HepG2 (cell line): ENCODE measurements around the gene TCF20.

Source experiments
- CEBPB ChIP-seq: IDR thresholded peaks from 2 replicates; pipeline ENCODE4 v1.6.1; 2011; ENCODE audit warnings: low read depth, low read length, improper control_type of control experiment, borderline replicate concordance
- EP300 ChIP-seq, 3 experiments: sonication (generic) in 1 of 3; formaldehyde crosslinking in 1 of 3; IDR thresholded peaks; 2 replicates each; pipeline versions ENCODE4 v1.5.1 to v1.6.1; 2011 to 2020; ENCODE audit warnings: low read depth in 2 of 3, low read length in 2 of 3, borderline replicate concordance in 1 of 3, improper control_type of control experiment in 1 of 3, mild to moderate bottlenecking in 1 of 3, missing genetic modification reagents in 1 of 3, moderate library complexity in 1 of 3
- NFYB ChIP-seq: sonication (generic); formaldehyde crosslinking; IDR thresholded peaks from 2 replicates; pipeline ENCODE4 v1.4.0; 2020; ENCODE audit warnings: missing genetic modification reagents
- PAX8 ChIP-seq: sonication (generic); formaldehyde crosslinking; IDR thresholded peaks from 2 replicates; pipeline ENCODE4 v1.8.0; 2022; ENCODE audit warnings: mild to moderate bottlenecking, missing genetic modification reagents, borderline replicate concordance
- SIX1 ChIP-seq: sonication (generic); formaldehyde crosslinking; IDR thresholded peaks from 2 replicates; pipeline ENCODE4 v1.4.0; 2020; ENCODE audit warnings: missing genetic modification reagents, borderline replicate concordance
- THAP11 ChIP-seq: IDR thresholded peaks from 2 replicates; pipeline ENCODE4 v1.6.1; 2016; ENCODE audit warnings: missing biosample characterization, missing genetic modification reagents
- ZNF12 ChIP-seq: sonication (generic); formaldehyde crosslinking; IDR thresholded peaks from 2 replicates; pipeline ENCODE4 v1.5.0; 2020; ENCODE audit warnings: missing genetic modification reagents
- TF ChIP-seq, protein P1 (sequence below): sonication (generic); formaldehyde crosslinking; IDR thresholded peaks from 2 replicates; pipeline ENCODE4 v1.4.0; 2020; ENCODE audit warnings: missing genetic modification reagents
- TF ChIP-seq, protein P2 (sequence below): sonication (generic); formaldehyde crosslinking; IDR thresholded peaks from 2 replicates; pipeline ENCODE4 v1.5.0; 2020; ENCODE audit warnings: mild to moderate bottlenecking, missing genetic modification reagents, moderate library complexity

DNA sequence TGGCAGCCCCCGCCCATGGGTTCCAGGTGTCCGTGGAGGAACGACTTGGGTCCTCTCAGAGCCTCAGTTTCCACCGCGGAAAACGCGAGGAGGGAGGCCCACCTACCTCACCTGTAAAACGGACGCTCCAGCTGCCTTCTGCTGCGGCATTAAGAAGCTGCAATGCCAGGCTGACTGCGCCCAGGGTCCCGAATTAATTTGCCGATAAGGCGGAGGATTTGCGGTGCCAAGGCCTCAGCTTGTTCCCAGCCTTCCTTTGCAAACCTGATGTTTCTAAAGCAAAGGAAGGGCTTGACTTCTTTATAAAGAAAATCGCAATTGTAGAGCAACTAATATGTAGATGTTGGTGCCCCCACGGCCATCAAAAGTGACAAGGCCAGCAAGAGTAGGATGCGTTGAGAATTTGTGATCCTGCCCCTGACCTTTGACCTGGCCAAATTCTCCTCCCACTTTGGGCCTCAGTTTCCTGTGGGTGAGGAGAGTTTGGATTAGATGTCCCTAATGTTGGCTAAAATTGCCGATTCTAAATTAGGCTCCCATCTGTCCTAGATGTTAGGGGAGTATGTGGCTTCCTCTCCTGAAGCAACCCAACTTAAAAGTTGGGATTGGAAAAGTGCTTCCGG is 849 bp upstream of the TCF20 start:
- TF ChIP-seq ZNF12 (CRISPR knock-in tag) (no peak), SIX1 (CRISPR knock-in tag) (no peak), NFYB (CRISPR knock-in tag) (no peak), CEBPB (no peak), THAP11 (CRISPR knock-in tag) (no peak), PAX8 (CRISPR knock-in tag) (no peak), EP300 (IDR thresholded peaks at IDR 0.05; ENCODE audit: low read depth in 2 of 2, low read length in 2 of 2) (no peak), EP300 (CRISPR knock-in tag; IDR thresholded peaks at IDR 0.05; ENCODE audit: borderline replicate concordance) (no peak)
- TF ChIP-seq, protein P1, sequence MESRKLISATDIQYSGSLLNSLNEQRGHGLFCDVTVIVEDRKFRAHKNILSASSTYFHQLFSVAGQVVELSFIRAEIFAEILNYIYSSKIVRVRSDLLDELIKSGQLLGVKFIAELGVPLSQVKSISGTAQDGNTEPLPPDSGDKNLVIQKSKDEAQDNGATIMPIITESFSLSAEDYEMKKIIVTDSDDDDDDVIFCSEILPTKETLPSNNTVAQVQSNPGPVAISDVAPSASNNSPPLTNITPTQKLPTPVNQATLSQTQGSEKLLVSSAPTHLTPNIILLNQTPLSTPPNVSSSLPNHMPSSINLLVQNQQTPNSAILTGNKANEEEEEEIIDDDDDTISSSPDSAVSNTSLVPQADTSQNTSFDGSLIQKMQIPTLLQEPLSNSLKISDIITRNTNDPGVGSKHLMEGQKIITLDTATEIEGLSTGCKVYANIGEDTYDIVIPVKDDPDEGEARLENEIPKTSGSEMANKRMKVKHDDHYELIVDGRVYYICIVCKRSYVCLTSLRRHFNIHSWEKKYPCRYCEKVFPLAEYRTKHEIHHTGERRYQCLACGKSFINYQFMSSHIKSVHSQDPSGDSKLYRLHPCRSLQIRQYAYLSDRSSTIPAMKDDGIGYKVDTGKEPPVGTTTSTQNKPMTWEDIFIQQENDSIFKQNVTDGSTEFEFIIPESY (CRISPR knock-in tag): no peak
- TF ChIP-seq, protein P2, sequence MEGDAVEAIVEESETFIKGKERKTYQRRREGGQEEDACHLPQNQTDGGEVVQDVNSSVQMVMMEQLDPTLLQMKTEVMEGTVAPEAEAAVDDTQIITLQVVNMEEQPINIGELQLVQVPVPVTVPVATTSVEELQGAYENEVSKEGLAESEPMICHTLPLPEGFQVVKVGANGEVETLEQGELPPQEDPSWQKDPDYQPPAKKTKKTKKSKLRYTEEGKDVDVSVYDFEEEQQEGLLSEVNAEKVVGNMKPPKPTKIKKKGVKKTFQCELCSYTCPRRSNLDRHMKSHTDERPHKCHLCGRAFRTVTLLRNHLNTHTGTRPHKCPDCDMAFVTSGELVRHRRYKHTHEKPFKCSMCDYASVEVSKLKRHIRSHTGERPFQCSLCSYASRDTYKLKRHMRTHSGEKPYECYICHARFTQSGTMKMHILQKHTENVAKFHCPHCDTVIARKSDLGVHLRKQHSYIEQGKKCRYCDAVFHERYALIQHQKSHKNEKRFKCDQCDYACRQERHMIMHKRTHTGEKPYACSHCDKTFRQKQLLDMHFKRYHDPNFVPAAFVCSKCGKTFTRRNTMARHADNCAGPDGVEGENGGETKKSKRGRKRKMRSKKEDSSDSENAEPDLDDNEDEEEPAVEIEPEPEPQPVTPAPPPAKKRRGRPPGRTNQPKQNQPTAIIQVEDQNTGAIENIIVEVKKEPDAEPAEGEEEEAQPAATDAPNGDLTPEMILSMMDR (CRISPR knock-in tag): no peak
